GM19324 (cell line): ENCODE measurements around the gene IGF1R.

ENCODE experiments used
- ATAC-seq: cut with Tn5 transposase; IDR thresholded peaks from one replicate; pipeline ENCODE4 v1.9.1; 2021; ENCODE audit warnings: mild to moderate bottlenecking, moderate library complexity; ENCODE audit not compliant: unreplicated experiment, low FRiP score

The IGF1R gene

GRCh38 chr15:98843844-98844243 is 195.5 kb downstream of the IGF1R start:
- no peak for ATAC-seq

GRCh38 chr15:98844261-98844660 is 195.9 kb downstream of the IGF1R start:
- no peak for ATAC-seq

GRCh38 chr15:98845138-98845884 is 197.0 kb downstream of the IGF1R start:
- no peak for ATAC-seq

- ATAC-seq, result peak; percentile 25
Observed at GRCh38 chr15:98850961-98851572, 202.7 kb downstream of the IGF1R start.

- ATAC-seq, result no peak
Observed at GRCh38 chr15:98853161-98853560, 204.8 kb downstream of the IGF1R start.

- ATAC-seq, result no peak
Observed at GRCh38 chr15:98853617-98854420, 205.5 kb downstream of the IGF1R start.

GRCh38 chr15:98854496-98854895 is 206.2 kb downstream of the IGF1R start:
- ATAC-seq, result no peak

GRCh38 chr15:98855067-98855814 is 206.9 kb downstream of the IGF1R start:
- no peak for ATAC-seq

- ATAC-seq, result no peak
Observed at GRCh38 chr15:98855815-98856531, 207.6 kb downstream of the IGF1R start.

- ATAC-seq, result no peak
Observed at GRCh38 chr15:98856532-98856907, 208.2 kb downstream of the IGF1R start.

- no peak for ATAC-seq
Observed at GRCh38 chr15:98858610-98859023, 210.3 kb downstream of the IGF1R start.

- no peak for ATAC-seq
Observed at GRCh38 chr15:98859149-98859548, 210.8 kb downstream of the IGF1R start.

GRCh38 chr15:98860281-98861041 is 212.1 kb downstream of the IGF1R start:
- no peak for ATAC-seq

- no peak for ATAC-seq
Observed at GRCh38 chr15:98861188-98861587, 212.8 kb downstream of the IGF1R start.

- ATAC-seq, result no peak
Observed at GRCh38 chr15:98863983-98864382, 215.6 kb downstream of the IGF1R start.

- peak; percentile 88 for ATAC-seq
Observed at GRCh38 chr15:98865397-98866339, 217.3 kb downstream of the IGF1R start.

GRCh38 chr15:98866511-98866910 is 218.2 kb downstream of the IGF1R start:
- no peak for ATAC-seq

- no peak for ATAC-seq
Observed at GRCh38 chr15:98868564-98868963, 220.2 kb downstream of the IGF1R start.
